Panc1 (cell line): ENCODE data around the gene MMP17.

ENCODE experiments used
- TF ChIP-seq, protein P1 (sequence below): fragments of 450-650 bp; IDR thresholded peaks from 2 replicates; pipeline ENCODE4 v1.5.1; 2017; ENCODE audit warnings: mild to moderate bottlenecking
- TF ChIP-seq, protein P2 (sequence below), 2 experiments: IDR thresholded peaks; 2 replicates each; pipeline ENCODE4 v1.6.1; 2011 to 2012; ENCODE audit warnings: low read depth in 2 of 2, control low read depth in 1 of 2, low read length in 1 of 2, mild to moderate bottlenecking in 1 of 2, moderate library complexity in 1 of 2; ENCODE audit not compliant: insufficient read depth in 1 of 2

DNA sequence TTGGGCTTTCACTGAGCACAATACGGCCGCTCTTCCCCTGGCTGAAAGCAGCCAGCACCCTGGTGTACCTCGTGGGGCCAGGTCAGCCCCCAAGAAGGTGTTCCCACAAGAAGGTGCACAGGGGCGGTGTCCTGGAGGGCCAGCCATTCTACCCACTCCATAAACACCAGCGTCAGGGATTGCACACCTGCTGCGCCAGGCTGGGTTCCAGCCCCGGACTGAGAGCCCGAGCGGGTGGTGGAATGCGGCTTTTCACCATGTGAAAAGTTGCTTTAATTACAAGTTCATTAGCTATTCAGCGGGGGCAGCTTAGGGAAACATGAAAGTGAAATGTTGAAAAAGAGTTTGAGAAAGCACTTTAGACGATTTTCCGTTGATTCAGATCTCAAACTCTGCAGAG, 17.5 kb upstream of the MMP17 start:
- TF ChIP-seq, protein P1, sequence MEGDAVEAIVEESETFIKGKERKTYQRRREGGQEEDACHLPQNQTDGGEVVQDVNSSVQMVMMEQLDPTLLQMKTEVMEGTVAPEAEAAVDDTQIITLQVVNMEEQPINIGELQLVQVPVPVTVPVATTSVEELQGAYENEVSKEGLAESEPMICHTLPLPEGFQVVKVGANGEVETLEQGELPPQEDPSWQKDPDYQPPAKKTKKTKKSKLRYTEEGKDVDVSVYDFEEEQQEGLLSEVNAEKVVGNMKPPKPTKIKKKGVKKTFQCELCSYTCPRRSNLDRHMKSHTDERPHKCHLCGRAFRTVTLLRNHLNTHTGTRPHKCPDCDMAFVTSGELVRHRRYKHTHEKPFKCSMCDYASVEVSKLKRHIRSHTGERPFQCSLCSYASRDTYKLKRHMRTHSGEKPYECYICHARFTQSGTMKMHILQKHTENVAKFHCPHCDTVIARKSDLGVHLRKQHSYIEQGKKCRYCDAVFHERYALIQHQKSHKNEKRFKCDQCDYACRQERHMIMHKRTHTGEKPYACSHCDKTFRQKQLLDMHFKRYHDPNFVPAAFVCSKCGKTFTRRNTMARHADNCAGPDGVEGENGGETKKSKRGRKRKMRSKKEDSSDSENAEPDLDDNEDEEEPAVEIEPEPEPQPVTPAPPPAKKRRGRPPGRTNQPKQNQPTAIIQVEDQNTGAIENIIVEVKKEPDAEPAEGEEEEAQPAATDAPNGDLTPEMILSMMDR = no peak
- TF ChIP-seq, protein P2, sequence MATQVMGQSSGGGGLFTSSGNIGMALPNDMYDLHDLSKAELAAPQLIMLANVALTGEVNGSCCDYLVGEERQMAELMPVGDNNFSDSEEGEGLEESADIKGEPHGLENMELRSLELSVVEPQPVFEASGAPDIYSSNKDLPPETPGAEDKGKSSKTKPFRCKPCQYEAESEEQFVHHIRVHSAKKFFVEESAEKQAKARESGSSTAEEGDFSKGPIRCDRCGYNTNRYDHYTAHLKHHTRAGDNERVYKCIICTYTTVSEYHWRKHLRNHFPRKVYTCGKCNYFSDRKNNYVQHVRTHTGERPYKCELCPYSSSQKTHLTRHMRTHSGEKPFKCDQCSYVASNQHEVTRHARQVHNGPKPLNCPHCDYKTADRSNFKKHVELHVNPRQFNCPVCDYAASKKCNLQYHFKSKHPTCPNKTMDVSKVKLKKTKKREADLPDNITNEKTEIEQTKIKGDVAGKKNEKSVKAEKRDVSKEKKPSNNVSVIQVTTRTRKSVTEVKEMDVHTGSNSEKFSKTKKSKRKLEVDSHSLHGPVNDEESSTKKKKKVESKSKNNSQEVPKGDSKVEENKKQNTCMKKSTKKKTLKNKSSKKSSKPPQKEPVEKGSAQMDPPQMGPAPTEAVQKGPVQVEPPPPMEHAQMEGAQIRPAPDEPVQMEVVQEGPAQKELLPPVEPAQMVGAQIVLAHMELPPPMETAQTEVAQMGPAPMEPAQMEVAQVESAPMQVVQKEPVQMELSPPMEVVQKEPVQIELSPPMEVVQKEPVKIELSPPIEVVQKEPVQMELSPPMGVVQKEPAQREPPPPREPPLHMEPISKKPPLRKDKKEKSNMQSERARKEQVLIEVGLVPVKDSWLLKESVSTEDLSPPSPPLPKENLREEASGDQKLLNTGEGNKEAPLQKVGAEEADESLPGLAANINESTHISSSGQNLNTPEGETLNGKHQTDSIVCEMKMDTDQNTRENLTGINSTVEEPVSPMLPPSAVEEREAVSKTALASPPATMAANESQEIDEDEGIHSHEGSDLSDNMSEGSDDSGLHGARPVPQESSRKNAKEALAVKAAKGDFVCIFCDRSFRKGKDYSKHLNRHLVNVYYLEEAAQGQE (IDR thresholded peaks at IDR 0.05; ENCODE audit: insufficient read depth in 1 of 2, low read depth in 2 of 2, low read length in 1 of 2) = no peak
